Progenitor cell of endocrine pancreas (in vitro differentiated cells): Measurements from ENCODE around the gene FGF11. TPM values are rescaled to one million over a fixed set of nuclear protein-coding genes. Genes with fewer than 3 reads are reported as not detected.

Source experiments
- DNase-seq: peaks from one replicate; pipeline ENCODE4 v3.0.0; 2021; ENCODE audit warnings: low spot score; ENCODE audit not compliant: unreplicated experiment
- H3K27ac Mint-ChIP-seq: 2 replicates; pipeline ENCODE4 v1.8.0; 2021; ENCODE audit warnings: mild to moderate bottlenecking, moderate library complexity, mixed read lengths
- H3K27me3 Mint-ChIP-seq: 2 replicates; pipeline ENCODE4 v1.8.0; 2021; ENCODE audit warnings: mixed read lengths
- H3K36me3 Mint-ChIP-seq: 2 replicates; pipeline ENCODE4 v1.8.0; 2022; ENCODE audit warnings: mixed read lengths; ENCODE audit not compliant: insufficient read depth
- H3K4me1 Mint-ChIP-seq: 2 replicates; pipeline ENCODE4 v1.8.0; 2021; ENCODE audit warnings: low read depth, mixed read lengths
- H3K4me3 Mint-ChIP-seq: 2 replicates; pipeline ENCODE4 v1.8.0; 2021; ENCODE audit warnings: low read depth, mild to moderate bottlenecking, moderate library complexity, mixed read lengths
- H3K9me3 Mint-ChIP-seq: 2 replicates; pipeline ENCODE4 v1.8.0; 2021; ENCODE audit warnings: low read depth, mixed read lengths
- CTCF ChIP-seq: fragments of 200-600 bp; sonication (generic); IDR thresholded peaks from one replicate; pipeline ENCODE4 v1.5.0; 2021; ENCODE audit warnings: antibody characterized with exemption, mild to moderate bottlenecking; ENCODE audit not compliant: unreplicated experiment
- total RNA-seq: library from RNA; stranded (reverse); gene quantifications from 2 replicates; pipeline ENCODE4 v1.2.1, GENCODE V29; 2021

FGF11 gene
- total RNA-seq, 1 donor from 2014 or later: 4.5 TPM

GRCh38 chr17:7432296-7432695 is 7.0 kb upstream of the FGF11 start:
- H3K27ac Mint-ChIP-seq: no peak overlapping the region
- TF ChIP-seq CTCF: no peak
- H3K4me1 Mint-ChIP-seq: peaks cover 3% of the 10 kb centered on the region
- H3K9me3 Mint-ChIP-seq: no peaks in the 10 kb centered on the region
- H3K4me3 Mint-ChIP-seq: no peak overlapping the region
- DNase-seq: no peak
- no peaks in the 10 kb centered on the region for H3K36me3 Mint-ChIP-seq
- peaks cover 10% of the 10 kb centered on the region for H3K27me3 Mint-ChIP-seq

- no peaks in the 10 kb centered on the region for H3K36me3 Mint-ChIP-seq
- peak overlapping the region; percentile 86 for H3K4me3 Mint-ChIP-seq
- H3K9me3 Mint-ChIP-seq: no peaks in the 10 kb centered on the region
- peaks cover 32% of the 10 kb centered on the region for H3K27me3 Mint-ChIP-seq
- DNase-seq: peak; percentile 43
- H3K27ac Mint-ChIP-seq: peak overlapping the region; percentile 97
- H3K4me1 Mint-ChIP-seq: peaks cover 22% of the 10 kb centered on the region
- peak; percentile 51 for TF ChIP-seq CTCF
Observed at GRCh38 chr17:7435676-7436555, 3.4 kb upstream of the FGF11 start.

- peak overlapping the region; percentile 97 for H3K27ac Mint-ChIP-seq
- H3K4me3 Mint-ChIP-seq: peak overlapping the region; percentile 86
- H3K27me3 Mint-ChIP-seq: peaks cover 39% of the 10 kb centered on the region
- H3K36me3 Mint-ChIP-seq: no peaks in the 10 kb centered on the region
- no peaks in the 10 kb centered on the region for H3K9me3 Mint-ChIP-seq
- TF ChIP-seq CTCF: peak; percentile 84
- DNase-seq: peak; percentile 80
- H3K4me1 Mint-ChIP-seq: peaks cover 23% of the 10 kb centered on the region
Observed at GRCh38 chr17:7436556-7437368, 2.5 kb upstream of the FGF11 start.

GRCh38 chr17:7437369-7437863 is 1.9 kb upstream of the FGF11 start:
- H3K4me3 Mint-ChIP-seq: peak overlapping the region; percentile 56
- DNase-seq: no peak
- no peaks in the 10 kb centered on the region for H3K9me3 Mint-ChIP-seq
- peaks cover 44% of the 10 kb centered on the region for H3K27me3 Mint-ChIP-seq
- no peaks in the 10 kb centered on the region for H3K36me3 Mint-ChIP-seq
- TF ChIP-seq CTCF: no peak
- H3K27ac Mint-ChIP-seq: no peak overlapping the region
- peaks cover 23% of the 10 kb centered on the region for H3K4me1 Mint-ChIP-seq

- Mint-ChIP-seq H3K9me3 (no peaks in the 10 kb centered on the region), H3K4me3 (peak overlapping the region; percentile 56), H3K27me3 (peaks cover 49% of the 10 kb centered on the region), H3K4me1 (peaks cover 23% of the 10 kb centered on the region), H3K27ac (peak overlapping the region; percentile 68), H3K36me3 (no peaks in the 10 kb centered on the region)
- DNase-seq: no peak
- TF ChIP-seq CTCF: no peak
Observed at GRCh38 chr17:7437950-7438614, 1.2 kb upstream of the FGF11 start.
